Tibial nerve (tissue), 4 donors: Measurements from ENCODE around the gene CDCP2. TPM values are rescaled to one million over a fixed set of nuclear protein-coding genes. Genes with fewer than 3 reads are reported as not detected.

Experiments
- DNase-seq, 2 donors: peaks; one replicate each; pipeline ENCODE4 v3.0.0-alpha.2; 2019; ENCODE audit warnings: low spot score in 2 of 2
- H3K27ac ChIP-seq, 4 donors: fragments of 200-600 bp; sonication (generic) in 3 of 4; one replicate each; pipeline ENCODE4 v1.5.1; 2017 to 2019; ENCODE audit warnings: mild to moderate bottlenecking in 1 of 4
- H3K27me3 ChIP-seq, 2 donors: fragments of 200-600 bp; sonication (generic) in 1 of 2; one replicate each; pipeline versions ENCODE4 v1.5.1 to v1.6.0; 2017 to 2019
- H3K36me3 ChIP-seq, 3 donors: fragments of 200-600 bp; sonication (generic); one replicate each; pipeline ENCODE4 v1.5.1; 2018 to 2019
- H3K4me1 ChIP-seq, 4 donors: fragments of 200-600 bp; sonication (generic) in 3 of 4; one replicate each; pipeline ENCODE4 v1.5.1; 2017 to 2019
- H3K4me3 ChIP-seq, 4 donors: fragments of 200-600 bp; sonication (generic) in 3 of 4; one replicate each; pipeline ENCODE4 v1.5.1; 2017 to 2019; ENCODE audit warnings: mild to moderate bottlenecking in 1 of 4, moderate library complexity in 1 of 4
- H3K9me3 ChIP-seq, 4 donors: fragments of 200-600 bp; sonication (generic) in 3 of 4; one replicate each; pipeline ENCODE4 v1.5.1; 2017 to 2019
- EP300 ChIP-seq, 2 donors: sonication (generic); formaldehyde crosslinking; IDR thresholded peaks; one replicate each; pipeline ENCODE4 v1.6.1; 2017; ENCODE audit warnings: antibody characterized with exemption in 2 of 2, mild to moderate bottlenecking in 1 of 2
- POLR2A ChIP-seq, 2 donors: fragments of 450-650 bp; IDR thresholded peaks; one replicate each; pipeline ENCODE4 v1.6.1; 2017; ENCODE audit warnings: antibody characterized with exemption in 2 of 2, mild to moderate bottlenecking in 2 of 2, moderate library complexity in 2 of 2
- WGBS, 2 donors: methylation state at CpG; one replicate each; pipeline ENCODE4 v1.1.5; 2018; 5-methylcytosine and 5-hydroxymethylcytosine counted together
- total RNA-seq, 4 donors: library from RNA; depleted of rRNA; stranded (reverse); fragments of >200 nt; gene quantifications; one replicate each; pipeline ENCODE4 v1.1.0, GENCODE V29; 2016
- TF ChIP-seq, protein P1 (sequence below), 5 experiments: fragments of 200-600 bp in 3 of 5; fragments of 450-650 bp in 2 of 5; sonication (generic) in 3 of 5; IDR thresholded peaks; one replicate each; pipeline ENCODE4 v1.5.1; 2016 to 2019; ENCODE audit warnings: antibody characterized with exemption in 5 of 5, mild to moderate bottlenecking in 3 of 5, moderate library complexity in 2 of 5

CDCP2 gene
- total RNA-seq, 4 donors from 2014 or later: 0.30 to 0.44 TPM; not detected in 2

DNA sequence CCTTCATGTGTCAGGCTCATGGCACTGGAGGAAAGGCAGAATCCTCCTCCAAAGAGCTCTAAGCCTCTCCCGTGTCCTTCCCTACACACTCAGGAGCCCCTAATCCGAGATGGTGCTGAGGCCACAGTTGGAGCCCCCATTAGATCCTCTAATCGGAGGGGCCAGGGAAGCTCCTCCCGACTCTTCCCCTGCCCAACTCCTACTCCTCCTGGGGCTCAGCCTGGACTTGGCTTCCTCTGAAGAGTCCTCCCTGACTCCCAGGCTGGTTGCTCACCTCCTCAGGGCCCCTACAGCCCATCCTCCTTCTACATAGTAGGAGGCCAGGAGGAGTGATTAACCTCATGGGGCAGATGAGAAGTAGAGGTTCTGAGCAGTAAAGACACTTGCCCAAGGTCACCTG, 21.3 kb upstream of the CDCP2 start:
- Histone ChIP-seq H3K27ac (no peak overlapping the region), H3K36me3 (peaks cover 0 to 63% (median 0%) of the 10 kb centered on the region in 3 donors), H3K27me3 (no peaks in the 10 kb centered on the region), H3K4me1 (no peaks in the 10 kb centered on the region), H3K9me3 (no peaks in the 10 kb centered on the region), H3K4me3 (no peak overlapping the region)
- DNase-seq: no peak
- WGBS, 2 donors: 87 to 93% methylated on average over 4 of the region's 4 CpGs
- TF ChIP-seq POLR2A (IDR thresholded peaks at IDR 0.05): no peak

GRCh38 chr1:54173681-54174080, 20.9 kb upstream of the CDCP2 start:
- H3K27ac ChIP-seq: no peak overlapping the region
- TF ChIP-seq EP300 (IDR thresholded peaks at IDR 0.05) (no peak), POLR2A (IDR thresholded peaks at IDR 0.05) (no peak)
- TF ChIP-seq, protein P1, sequence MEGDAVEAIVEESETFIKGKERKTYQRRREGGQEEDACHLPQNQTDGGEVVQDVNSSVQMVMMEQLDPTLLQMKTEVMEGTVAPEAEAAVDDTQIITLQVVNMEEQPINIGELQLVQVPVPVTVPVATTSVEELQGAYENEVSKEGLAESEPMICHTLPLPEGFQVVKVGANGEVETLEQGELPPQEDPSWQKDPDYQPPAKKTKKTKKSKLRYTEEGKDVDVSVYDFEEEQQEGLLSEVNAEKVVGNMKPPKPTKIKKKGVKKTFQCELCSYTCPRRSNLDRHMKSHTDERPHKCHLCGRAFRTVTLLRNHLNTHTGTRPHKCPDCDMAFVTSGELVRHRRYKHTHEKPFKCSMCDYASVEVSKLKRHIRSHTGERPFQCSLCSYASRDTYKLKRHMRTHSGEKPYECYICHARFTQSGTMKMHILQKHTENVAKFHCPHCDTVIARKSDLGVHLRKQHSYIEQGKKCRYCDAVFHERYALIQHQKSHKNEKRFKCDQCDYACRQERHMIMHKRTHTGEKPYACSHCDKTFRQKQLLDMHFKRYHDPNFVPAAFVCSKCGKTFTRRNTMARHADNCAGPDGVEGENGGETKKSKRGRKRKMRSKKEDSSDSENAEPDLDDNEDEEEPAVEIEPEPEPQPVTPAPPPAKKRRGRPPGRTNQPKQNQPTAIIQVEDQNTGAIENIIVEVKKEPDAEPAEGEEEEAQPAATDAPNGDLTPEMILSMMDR (IDR thresholded peaks at IDR 0.05): no peak
- H3K27me3 ChIP-seq: no peaks in the 10 kb centered on the region
- no peak overlapping the region for H3K4me3 ChIP-seq
- H3K36me3 ChIP-seq: peaks cover 0 to 58% (median 0%) of the 10 kb centered on the region in 3 donors
- H3K9me3 ChIP-seq: no peaks in the 10 kb centered on the region
- DNase-seq: no peak
- 63 to 70% methylated on average over 9 of the region's 9 CpGs for WGBS, 2 donors
- H3K4me1 ChIP-seq: no peaks in the 10 kb centered on the region

- Histone ChIP-seq H3K27ac (no peak overlapping the region), H3K27me3 (no peaks in the 10 kb centered on the region), H3K9me3 (no peaks in the 10 kb centered on the region), H3K36me3 (peaks cover 0 to 51% (median 0%) of the 10 kb centered on the region in 3 donors), H3K4me1 (no peaks in the 10 kb centered on the region), H3K4me3 (no peak overlapping the region)
- DNase-seq: no peak
- TF ChIP-seq POLR2A (IDR thresholded peaks at IDR 0.05) (no peak), EP300 (IDR thresholded peaks at IDR 0.05) (no peak)
- TF ChIP-seq, protein P1 (IDR thresholded peaks at IDR 0.05): no peak
- WGBS, 2 donors: 65 to 71% methylated on average over 10 of the region's 10 CpGs
These were observed 20.1 kb upstream of the CDCP2 start for GRCh38 chr1:54172614-54173599.

- Histone ChIP-seq H3K27ac (no peak overlapping the region), H3K9me3 (no peaks in the 10 kb centered on the region), H3K4me1 (no peaks in the 10 kb centered on the region), H3K27me3 (no peaks in the 10 kb centered on the region), H3K4me3 (no peak overlapping the region), H3K36me3 (peaks cover 0 to 38% (median 0%) of the 10 kb centered on the region in 3 donors)
- DNase-seq: no peak
- TF ChIP-seq, protein P1 (IDR thresholded peaks at IDR 0.05): no peak
- TF ChIP-seq EP300 (IDR thresholded peaks at IDR 0.05) (no peak), POLR2A (IDR thresholded peaks at IDR 0.05) (no peak)
- WGBS, 2 donors: 89 to 91% methylated on average over 8 of the region's 8 CpGs
These were observed 18.8 kb upstream of the CDCP2 start for GRCh38 chr1:54171606-54172005.

DNA sequence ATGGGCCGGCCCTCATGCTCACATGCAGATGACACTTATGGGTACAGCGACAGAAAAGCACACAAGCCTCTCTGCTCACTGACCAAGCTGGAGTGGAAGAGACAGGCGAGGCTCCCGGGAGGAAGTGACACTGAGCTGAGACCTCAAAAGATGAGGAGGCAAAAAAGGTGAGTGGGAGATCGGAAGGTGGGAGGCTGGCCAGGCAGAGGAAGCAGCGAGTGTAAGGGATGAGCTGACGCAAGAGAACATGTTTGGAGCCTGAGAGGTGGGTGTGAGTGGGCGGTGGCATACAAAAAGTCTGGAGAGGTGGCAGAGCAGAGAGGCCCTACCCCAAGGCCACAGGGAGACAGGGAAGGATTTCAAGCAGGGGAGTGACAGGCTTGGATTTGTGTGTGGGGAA, 18.2 kb upstream of the CDCP2 start:
- Histone ChIP-seq H3K36me3 (peaks cover 0 to 32% (median 0%) of the 10 kb centered on the region in 3 donors), H3K9me3 (no peaks in the 10 kb centered on the region), H3K4me3 (no peak overlapping the region), H3K27me3 (no peaks in the 10 kb centered on the region), H3K27ac (no peak overlapping the region), H3K4me1 (no peaks in the 10 kb centered on the region)
- 78 to 79% methylated on average over 8 of the region's 8 CpGs for WGBS, 2 donors
- no peak for DNase-seq
- no peak for TF ChIP-seq POLR2A (IDR thresholded peaks at IDR 0.05)
- TF ChIP-seq, protein P1 (IDR thresholded peaks at IDR 0.05): no peak
- TF ChIP-seq EP300 (IDR thresholded peaks at IDR 0.05): no peak
